Neuronal stem cell (in vitro differentiated cells): Measurements from ENCODE around the gene SLC9A9.
"Not testable (repeated sequence)": the region's sequence is repeated elsewhere in the genome, so short reads cannot be mapped to it uniquely, and the experiment has no call there.

Experiments used
- DNase-seq: peaks from one replicate; pipeline ENCODE4 v3.0.0-alpha.2; 2013; ENCODE audit warnings: low spot score
- H2AFZ ChIP-seq: one replicate; pipeline ENCODE4 v1.6.1; 2013; ENCODE audit warnings: mild to moderate bottlenecking, low read length, inconsistent platforms
- H2AK5ac ChIP-seq: 2 replicates; pipeline ENCODE4 v1.6.1; 2013; ENCODE audit warnings: low read depth, mild to moderate bottlenecking, inconsistent platforms, low read length, moderate library complexity, mixed read lengths
- H2BK120ac ChIP-seq: 2 replicates; pipeline ENCODE4 v1.6.1; 2013; ENCODE audit warnings: low read depth, mild to moderate bottlenecking, inconsistent platforms, low read length, moderate library complexity, mixed read lengths
- H2BK12ac ChIP-seq: one replicate; pipeline ENCODE4 v1.6.1; 2013; ENCODE audit warnings: low read length, inconsistent platforms
- H2BK15ac ChIP-seq: 2 replicates; pipeline ENCODE4 v1.6.1; 2013; ENCODE audit warnings: mild to moderate bottlenecking, low read length, inconsistent platforms, mixed read lengths
- H2BK5ac ChIP-seq: one replicate; pipeline ENCODE4 v1.6.1; 2013; ENCODE audit warnings: inconsistent platforms, mild to moderate bottlenecking, low read length, moderate library complexity
- H3K14ac ChIP-seq: one replicate; pipeline ENCODE4 v1.6.1; 2013; ENCODE audit warnings: low read length, inconsistent platforms
- H3K18ac ChIP-seq: 2 replicates; pipeline ENCODE4 v1.6.1; 2013; ENCODE audit warnings: low read length, inconsistent platforms
- H3K23ac ChIP-seq: 2 replicates; pipeline ENCODE4 v1.6.1; 2013; ENCODE audit warnings: low read depth, mild to moderate bottlenecking, mixed read lengths, low read length, inconsistent platforms; ENCODE audit not compliant: poor library complexity
- H3K27ac ChIP-seq: replicated peaks from 3 replicates; pipeline ENCODE4 v1.5.1; 2013; ENCODE audit warnings: low read length, inconsistent platforms
- H3K27me3 ChIP-seq, 3 experiments: 2 replicates each; pipeline ENCODE4 v1.6.1; 2013; ENCODE audit warnings: low read length in 3 of 3, mild to moderate bottlenecking in 2 of 3, inconsistent platforms in 1 of 3, low read depth in 1 of 3, mixed read lengths in 1 of 3, moderate library complexity in 1 of 3; ENCODE audit not compliant: control insufficient read depth in 3 of 3, insufficient read depth in 3 of 3
- H3K36me3 ChIP-seq, 2 donors: replicated peaks in 1 of 2; 2 replicates each; pipeline ENCODE4 v1.6.1; 2013; ENCODE audit warnings: low read length in 2 of 2; ENCODE audit not compliant: control insufficient read depth in 2 of 2, insufficient read depth in 2 of 2
- H3K4ac ChIP-seq: 2 replicates; pipeline ENCODE4 v1.6.1; 2013; ENCODE audit warnings: inconsistent platforms, mild to moderate bottlenecking, low read length, moderate library complexity
- H3K4me1 ChIP-seq, 2 donors: 1 replicate in 1 of 2; 2 replicates in 1 of 2; pipeline ENCODE4 v1.6.1; 2013; ENCODE audit warnings: low read length in 2 of 2, low read depth in 1 of 2; ENCODE audit not compliant: control insufficient read depth in 2 of 2, insufficient read depth in 1 of 2
- H3K4me2 ChIP-seq: one replicate; pipeline ENCODE4 v1.6.1; 2013; ENCODE audit warnings: mild to moderate bottlenecking, low read length, inconsistent platforms; ENCODE audit not compliant: insufficient read depth, poor library complexity, severe bottlenecking
- H3K4me3 ChIP-seq, 2 donors: 2 replicates each; pipeline ENCODE4 v1.5.1; 2013; ENCODE audit warnings: low read length in 2 of 2, mild to moderate bottlenecking in 2 of 2, inconsistent platforms in 1 of 2, moderate library complexity in 1 of 2
- H3K79me1 ChIP-seq: one replicate; pipeline ENCODE4 v1.6.1; 2013; ENCODE audit warnings: low read depth, mild to moderate bottlenecking, inconsistent platforms, low read length, moderate library complexity
- H3K9ac ChIP-seq: one replicate; pipeline ENCODE4 v1.6.1; 2013; ENCODE audit warnings: mild to moderate bottlenecking, low read depth, low read length, inconsistent platforms; ENCODE audit not compliant: poor library complexity
- H3K9me3 ChIP-seq, 2 donors: replicated peaks in 1 of 2; 2 replicates each; pipeline versions ENCODE3 to v1.6.1; 2013; ENCODE audit warnings: low read length in 2 of 2, mild to moderate bottlenecking in 2 of 2, inconsistent platforms in 1 of 2, low read depth in 1 of 2, mixed read lengths in 1 of 2, moderate library complexity in 1 of 2; ENCODE audit not compliant: control insufficient read depth in 2 of 2, insufficient read depth in 1 of 2
- H4K8ac ChIP-seq: one replicate; pipeline ENCODE4 v1.6.1; 2013; ENCODE audit warnings: low read depth, mild to moderate bottlenecking, inconsistent platforms, low read length, moderate library complexity
- H4K91ac ChIP-seq: one replicate; pipeline ENCODE4 v1.6.1; 2013; ENCODE audit warnings: low read length, low read depth, mild to moderate bottlenecking, inconsistent platforms; ENCODE audit not compliant: poor library complexity
- WGBS, 2 donors: extraction: QIAGEN DNeasy Blood & Tissue Kit; methylation state at CpG; one replicate each; pipeline ENCODE4 v1.1.7; 2013; ENCODE audit warnings: missing lambda C conversion rate in 2 of 2, mixed read lengths in 1 of 2; ENCODE audit not compliant: insufficient read length in 2 of 2, insufficient replicate concordance in 1 of 2; ENCODE audit errors: extremely low coverage in 2 of 2; 5-methylcytosine and 5-hydroxymethylcytosine counted together

Gene SLC9A9

DNA sequence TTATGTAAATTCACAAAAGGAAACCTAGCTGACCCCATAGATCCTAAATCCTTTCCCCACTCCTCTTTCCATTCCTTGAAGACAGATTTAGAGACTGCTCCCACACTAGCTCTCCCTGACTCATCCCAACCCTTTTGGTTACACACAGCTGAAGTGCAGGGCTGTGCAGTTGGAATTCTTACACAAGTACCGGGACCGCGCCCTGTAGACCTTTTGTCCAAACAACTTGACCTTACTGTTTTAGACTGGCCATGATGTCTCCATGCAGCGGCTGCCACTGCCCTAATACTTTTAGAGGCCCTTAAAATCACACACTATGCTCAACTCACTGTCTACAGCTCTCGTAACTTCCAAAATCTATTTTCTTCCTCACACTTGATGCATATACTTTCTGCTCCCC, 47.2 kb downstream of the SLC9A9 start:
- whole genome bisulfite sequencing, 2 donors = no CpG with 5 or more reads among the region's 5 CpGs
- DNase-seq, H3K9me3 ChIP-seq, H3K14ac ChIP-seq, H2BK5ac ChIP-seq, H3K4me2 ChIP-seq, H2AK5ac ChIP-seq, H2AFZ ChIP-seq, H2BK12ac ChIP-seq, H2BK15ac ChIP-seq, H3K4me1 ChIP-seq, H4K91ac ChIP-seq, H3K36me3 ChIP-seq, H2BK120ac ChIP-seq, H3K27me3 ChIP-seq, H3K23ac ChIP-seq, H3K79me1 ChIP-seq, H3K4ac ChIP-seq, H3K18ac ChIP-seq, H3K27ac ChIP-seq, H3K9ac ChIP-seq, H4K8ac ChIP-seq, H3K4me3 ChIP-seq: not testable (repeated sequence)

- H3K23ac ChIP-seq, H3K27me3 ChIP-seq, H3K36me3 ChIP-seq, H3K14ac ChIP-seq, H3K4me3 ChIP-seq, H3K9me3 ChIP-seq, H2BK120ac ChIP-seq, H3K27ac ChIP-seq, DNase-seq, H3K4me2 ChIP-seq, H3K79me1 ChIP-seq, H2AFZ ChIP-seq, H2BK12ac ChIP-seq, H2BK15ac ChIP-seq, H2AK5ac ChIP-seq, H4K8ac ChIP-seq, H4K91ac ChIP-seq, H3K4me1 ChIP-seq, H3K4ac ChIP-seq, H3K9ac ChIP-seq, H2BK5ac ChIP-seq, H3K18ac ChIP-seq: not testable (repeated sequence)
- WGBS, 2 donors = no CpG with 5 or more reads among the region's 7 CpGs
These were observed 50.1 kb downstream of the SLC9A9 start for GRCh38 chr3:143798151-143798550.

DNA sequence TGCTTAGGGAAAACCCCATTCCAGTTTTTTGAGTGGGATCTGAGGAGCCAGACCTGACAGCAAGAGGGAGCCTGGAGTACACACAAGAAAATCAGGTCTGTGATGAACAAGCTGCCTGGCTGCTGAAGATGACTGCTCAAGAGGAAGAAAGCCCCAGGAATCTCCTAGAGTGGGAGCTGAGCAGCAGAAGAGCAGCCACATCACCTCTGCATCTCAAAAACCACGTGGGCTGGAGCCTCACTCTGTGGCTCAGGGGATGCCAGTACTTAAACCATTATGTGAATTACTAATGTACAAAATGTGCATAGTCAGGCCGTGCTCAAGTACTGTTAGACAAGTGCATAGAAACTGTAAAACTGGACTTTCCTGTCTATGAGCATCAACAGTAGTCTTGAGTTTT, 52.4 kb downstream of the SLC9A9 start:
- Histone ChIP-seq H2AK5ac (no peak overlapping the region), H3K4me1 (no peaks in the 10 kb centered on the region), H3K9me3 (peaks cover 0 to 2% of the 10 kb centered on the region in 2 donors), H2BK5ac (no peak overlapping the region), H3K36me3 (no peaks in the 10 kb centered on the region), H3K9ac (no peak overlapping the region), H3K4ac (no peak overlapping the region), H3K14ac (no peak overlapping the region), H2AFZ (no peak overlapping the region), H3K27ac (no peak overlapping the region), H4K91ac (no peak overlapping the region), H3K18ac (no peak overlapping the region), H3K27me3 (no peaks in the 10 kb centered on the region), H3K79me1 (no peaks in the 10 kb centered on the region), H2BK15ac (no peak overlapping the region), H4K8ac (no peak overlapping the region), H2BK120ac (no peak overlapping the region), H3K23ac (no peak overlapping the region), H3K4me3 (no peak overlapping the region), H2BK12ac (no peak overlapping the region), H3K4me2 (no peak overlapping the region)
- WGBS, 2 donors = no CpG with 5 or more reads among the region's 2 CpGs
- DNase-seq = no peak

DNA sequence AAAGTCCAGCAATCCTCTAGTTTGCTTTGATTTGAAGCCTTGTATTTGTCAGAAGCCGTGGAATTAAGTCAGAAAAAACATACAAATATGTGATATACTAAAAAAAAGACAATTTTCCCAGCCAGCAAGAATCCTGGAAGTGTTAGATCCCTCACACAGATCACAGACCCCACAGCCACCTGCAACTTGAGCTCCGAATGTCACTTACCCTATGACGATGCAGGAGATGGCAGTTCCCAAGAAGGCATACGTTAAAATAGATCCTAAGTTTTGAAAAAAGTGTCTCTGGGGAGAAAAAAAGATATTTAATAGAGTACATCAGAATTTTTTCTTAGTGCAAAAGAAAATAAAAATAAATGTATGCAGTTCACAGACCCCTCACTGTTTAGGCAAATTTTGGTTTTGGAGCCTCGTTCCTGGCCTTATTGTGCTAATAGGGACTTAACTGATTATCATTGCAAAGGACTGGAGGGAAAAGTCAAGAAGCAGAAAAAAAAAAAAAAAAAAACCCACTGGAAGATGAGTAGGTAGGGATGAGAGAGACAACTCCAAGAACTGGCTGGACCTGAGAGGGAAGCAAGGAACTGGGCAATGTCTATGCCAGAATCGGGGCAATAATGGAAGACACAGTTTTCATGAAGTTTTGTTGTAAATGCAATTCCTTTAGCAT, 53.3 kb downstream of the SLC9A9 start:
- H4K8ac ChIP-seq = no peak overlapping the region
- no peak for DNase-seq
- no peak overlapping the region for H3K4me3 ChIP-seq
- no CpG with 5 or more reads among the region's 6 CpGs for WGBS, 2 donors
- no peaks in the 10 kb centered on the region for H3K4me1 ChIP-seq
- H2BK120ac ChIP-seq = no peak overlapping the region
- no peak overlapping the region for H3K18ac ChIP-seq
- no peak overlapping the region for H2BK15ac ChIP-seq
- no peak overlapping the region for H3K27ac ChIP-seq
- H3K36me3 ChIP-seq = no peaks in the 10 kb centered on the region
- H3K79me1 ChIP-seq = no peaks in the 10 kb centered on the region
- H3K27me3 ChIP-seq = no peaks in the 10 kb centered on the region
- no peak overlapping the region for H2AK5ac ChIP-seq
- H2BK12ac ChIP-seq = no peak overlapping the region
- no peak overlapping the region for H4K91ac ChIP-seq
- peaks cover 0 to 2% of the 10 kb centered on the region in 2 donors for H3K9me3 ChIP-seq
- no peak overlapping the region for H3K4ac ChIP-seq
- H3K9ac ChIP-seq = no peak overlapping the region
- H2BK5ac ChIP-seq = no peak overlapping the region
- no peak overlapping the region for H2AFZ ChIP-seq
- no peak overlapping the region for H3K23ac ChIP-seq
- H3K4me2 ChIP-seq = no peak overlapping the region
- no peak overlapping the region for H3K14ac ChIP-seq
